Mucosa of gallbladder (tissue), 1 donor: ENCODE data around the gene JOSD1. TPM values are rescaled to one million over a fixed set of nuclear protein-coding genes. Genes with fewer than 3 reads are reported as not detected.

Experiments
- total RNA-seq: library from RNA; stranded (reverse); gene quantifications from one replicate; pipeline ENCODE4 v1.2.1, GENCODE V29; 2021
- donor health status: DM: no; HTN: no; CAD: no.

JOSD1 gene
- total RNA-seq, 1 donor from 2014 or later: 75.4 TPM

Other genes with a start within 250 kb of the JOSD1 start
- gene KCNJ4, start 245.7 kb downstream of the JOSD1 start, total RNA-seq: not detected
- gene KDELR3, start 232.8 kb downstream of the JOSD1 start, total RNA-seq: 22.8 TPM
- gene DDX17, start 194.6 kb downstream of the JOSD1 start, total RNA-seq: 535 TPM
- gene DMC1, start 130.8 kb downstream of the JOSD1 start, total RNA-seq: 0.40 TPM
- 5.1 TPM for gene FAM227A, start 44.6 kb downstream of the JOSD1 start, total RNA-seq
- 43.2 TPM for gene CBY1, start 44.3 kb downstream of the JOSD1 start, total RNA-seq
- gene TOMM22, start 19.0 kb downstream of the JOSD1 start, total RNA-seq: 52.7 TPM
- 67.1 TPM for gene GTPBP1, start 5.0 kb upstream of the JOSD1 start, total RNA-seq
- 129 TPM for gene SUN2, start 55.1 kb upstream of the JOSD1 start, total RNA-seq
- 30.0 TPM for gene DNAL4, start 93.2 kb upstream of the JOSD1 start, total RNA-seq
- 15.0 TPM for gene NPTXR, start 143.1 kb upstream of the JOSD1 start, total RNA-seq
- 97.5 TPM for gene CBX6, start 171.3 kb upstream of the JOSD1 start, total RNA-seq